ENCODE results near the gene GPANK1. TPM values are rescaled to one million over a fixed set of nuclear protein-coding genes. Genes with fewer than 3 reads are reported as not detected.

GPANK1 gene
- total and polyA plus RNA-seq, 2 of the 13 experiments (the other 11 are each of a cell fraction or from before 2014, with no cell fraction given) = 15.4 to 22.8 TPM

- TF ChIP-seq ZNF138 (CRISPR knock-in tag; IDR thresholded peaks at IDR 0.05; ENCODE audit: low read depth) = no peak
- TF ChIP-seq ZNF367 (CRISPR knock-in tag; IDR thresholded peaks at IDR 0.05; ENCODE audit: borderline replicate concordance) = peak; percentile 73; the same call in 1 of the 2 replicates
- TF ChIP-seq SYNCRIP (IDR thresholded peaks at IDR 0.05; ENCODE audit: insufficient read depth, low read depth, low read length) = no peak
- peak; percentile 95 for TF ChIP-seq ELF1 (CRISPR knock-in tag; IDR thresholded peaks at IDR 0.05)
- TF ChIP-seq MTF1 (CRISPR knock-in tag; IDR thresholded peaks at IDR 0.05) = no peak
- TF ChIP-seq ZSCAN22 (CRISPR knock-in tag; IDR thresholded peaks at IDR 0.05) = no peak
- peak; percentile 99 for TF ChIP-seq ZNF335 (CRISPR knock-in tag; IDR thresholded peaks at IDR 0.05)
- TF ChIP-seq LCORL (IDR thresholded peaks at IDR 0.05) = peak; percentile 89
- TF ChIP-seq LCORL (CRISPR knock-in tag; IDR thresholded peaks at IDR 0.05) = peak; percentile 99
- no peak for TF ChIP-seq SCMH1 (CRISPR knock-in tag; IDR thresholded peaks at IDR 0.05; ENCODE audit: borderline replicate concordance)
- TF ChIP-seq RFX1 (IDR thresholded peaks at IDR 0.05) = no peak
- TF ChIP-seq ZNF703 (CRISPR knock-in tag; IDR thresholded peaks at IDR 0.05; ENCODE audit: borderline replicate concordance) = no peak
- TF ChIP-seq TARDBP (CRISPR knock-in tag; IDR thresholded peaks at IDR 0.05) = peak; percentile 97
- peak in 1 of 2 experiments; percentile 99; a peak in 2 of 4 replicates for TF ChIP-seq POLR2A (IDR thresholded peaks at IDR 0.05; ENCODE audit: insufficient read depth in 1 of 2, low read depth in 2 of 2, low read length in 2 of 2)
- TF ChIP-seq SP1 (IDR thresholded peaks at IDR 0.05) = no peak
- peak; percentile 26; the same call in 1 of the 2 replicates for TF ChIP-seq SP1 (CRISPR knock-in tag; IDR thresholded peaks at IDR 0.05)
- TF ChIP-seq THAP7 (CRISPR knock-in tag; IDR thresholded peaks at IDR 0.05) = peak; percentile 40; the same call in 1 of the 2 replicates
- TF ChIP-seq GLMP (CRISPR knock-in tag; IDR thresholded peaks at IDR 0.05; ENCODE audit: borderline replicate concordance) = no peak
- TF ChIP-seq MED13 (CRISPR knock-in tag; IDR thresholded peaks at IDR 0.05) = peak; percentile 87
- 0 out of 2 replicates have a peak, but pooled peaks have one; percentile 40 for TF ChIP-seq MXD4 (CRISPR knock-in tag; IDR thresholded peaks at IDR 0.05)
- no peak; the same call in 1 of the 2 replicates for TF ChIP-seq RARG (CRISPR knock-in tag; IDR thresholded peaks at IDR 0.05; ENCODE audit: low read depth)
- TF ChIP-seq NFE2L2 (IDR thresholded peaks at IDR 0.05; ENCODE audit: low read length) = 0 out of 2 replicates have a peak, but pooled peaks have one; percentile 24
- TF ChIP-seq SP5 (CRISPR knock-in tag; IDR thresholded peaks at IDR 0.05; ENCODE audit: borderline replicate concordance, low read depth) = peak; percentile 61
- peak; percentile 99 for TF ChIP-seq GATAD2A (CRISPR knock-in tag; IDR thresholded peaks at IDR 0.05)
- TF ChIP-seq ZNF17 (CRISPR knock-in tag; IDR thresholded peaks at IDR 0.05) = no peak
- no peak for TF ChIP-seq NRL (CRISPR knock-in tag; IDR thresholded peaks at IDR 0.05; ENCODE audit: borderline replicate concordance)
- TF ChIP-seq ZNF724P (CRISPR knock-in tag; IDR thresholded peaks at IDR 0.05; ENCODE audit: borderline replicate concordance) = no peak
- TF ChIP-seq PAF1 (CRISPR knock-in tag; IDR thresholded peaks at IDR 0.05) = no peak
- no peak for TF ChIP-seq NR3C1 (CRISPR knock-in tag; IDR thresholded peaks at IDR 0.05)
- no peak for TF ChIP-seq E2F5 (CRISPR knock-in tag; conservative IDR thresholded peaks at IDR 0.05)
- peak; percentile 28; the same call in 1 of the 2 replicates for TF ChIP-seq ZZZ3 (CRISPR knock-in tag; IDR thresholded peaks at IDR 0.05; ENCODE audit: borderline replicate concordance)
Observed at GRCh38 chr6:31655349-31656237, 9.2 kb downstream of the GPANK1 start, which contains the start of gene APOM (continued).

Measured in HepG2 (cell line).